MM.1S (cell line): ENCODE measurements around the gene PLBD2.

Experiments used
- DNase-seq: peaks from one replicate; pipeline ENCODE4 v3.0.0-alpha.2; 2015
- H2AFZ ChIP-seq: fragments of 300-600 bp; sonication (generic); 2 replicates; pipeline ENCODE4 v1.6.0; 2016; ENCODE audit warnings: antibody characterized with exemption, low read length
- H3F3A ChIP-seq: fragments of 300-600 bp; sonication (generic); 2 replicates; pipeline ENCODE4 v1.6.1; 2016; ENCODE audit warnings: mild to moderate bottlenecking, antibody characterized with exemption, low read length, moderate library complexity, mixed read lengths; ENCODE audit not compliant: insufficient read depth
- H3K27ac ChIP-seq: fragments of 300-600 bp; sonication (generic); 2 replicates; pipeline ENCODE4 v1.5.1; 2016; ENCODE audit warnings: mild to moderate bottlenecking, low read length
- H3K27me3 ChIP-seq: fragments of 300-600 bp; sonication (generic); replicated peaks from 2 replicates; pipeline ENCODE4 v1.6.0; 2016; ENCODE audit warnings: low read length; ENCODE audit not compliant: insufficient read depth
- H3K36me3 ChIP-seq: fragments of 300-600 bp; sonication (generic); replicated peaks from 2 replicates; pipeline ENCODE4 v1.6.1; 2016; ENCODE audit warnings: mild to moderate bottlenecking, low read length, mixed read lengths; ENCODE audit not compliant: insufficient read depth
- H3K4me1 ChIP-seq: fragments of 300-600 bp; sonication (generic); 2 replicates; pipeline ENCODE4 v1.6.1; 2016; ENCODE audit warnings: low read length, mixed read lengths
- H3K4me2 ChIP-seq: fragments of 300-600 bp; sonication (generic); 2 replicates; pipeline ENCODE4 v1.6.0; 2016; ENCODE audit warnings: low read depth, low read length
- H3K4me3 ChIP-seq: fragments of 300-600 bp; sonication (generic); 2 replicates; pipeline ENCODE4 v1.5.1; 2016; ENCODE audit warnings: low read length, mixed read lengths
- H3K79me2 ChIP-seq: fragments of 300-600 bp; sonication (generic); 2 replicates; pipeline ENCODE4 v1.6.1; 2016; ENCODE audit warnings: mixed run types, low read length, mixed read lengths
- H3K9ac ChIP-seq: fragments of 300-600 bp; sonication (generic); 2 replicates; pipeline ENCODE4 v1.6.1; 2016; ENCODE audit warnings: low read length, mixed read lengths
- H3K9me2 ChIP-seq: fragments of 300-600 bp; sonication (generic); replicated peaks from 2 replicates; pipeline ENCODE4 v1.6.1; 2016; ENCODE audit warnings: mild to moderate bottlenecking, low read length, mixed read lengths; ENCODE audit not compliant: insufficient read depth
- H3K9me3 ChIP-seq: fragments of 300-600 bp; sonication (generic); replicated peaks from 2 replicates; pipeline ENCODE4 v1.6.1; 2016; ENCODE audit warnings: mild to moderate bottlenecking, low read length, mixed read lengths; ENCODE audit not compliant: insufficient read depth
- H4K20me1 ChIP-seq: fragments of 300-600 bp; sonication (generic); 2 replicates; pipeline ENCODE4 v1.6.1; 2016; ENCODE audit warnings: mild to moderate bottlenecking, low read length, moderate library complexity, mixed read lengths; ENCODE audit not compliant: insufficient read depth
- EZH2 ChIP-seq: fragments of 300-600 bp; sonication (generic); optimal IDR thresholded peaks from 2 replicates; pipeline ENCODE3; 2017; ENCODE audit warnings: low read depth, mild to moderate bottlenecking, antibody characterized with exemption, low read length, mixed read lengths
- EZH2phosphoT487 ChIP-seq: fragments of 300-600 bp; sonication (generic); IDR thresholded peaks from 2 replicates; pipeline ENCODE4 v1.6.1; 2018; ENCODE audit warnings: antibody characterized with exemption, low read length
- TF ChIP-seq, protein P1 (sequence below): fragments of 300-600 bp; sonication (generic); IDR thresholded peaks from 2 replicates; pipeline ENCODE4 v1.5.1; 2016; ENCODE audit warnings: antibody characterized with exemption, low read length, mixed read lengths

The PLBD2 gene

GRCh38 chr12:113315358-113315757, 43.0 kb upstream of the PLBD2 start:
- H4K20me1 ChIP-seq, result no peaks in the 10 kb centered on the region
- no peaks in the 10 kb centered on the region for H3K27me3 ChIP-seq
- TF ChIP-seq EZH2phosphoT487, result no peak
- TF ChIP-seq, protein P1, sequence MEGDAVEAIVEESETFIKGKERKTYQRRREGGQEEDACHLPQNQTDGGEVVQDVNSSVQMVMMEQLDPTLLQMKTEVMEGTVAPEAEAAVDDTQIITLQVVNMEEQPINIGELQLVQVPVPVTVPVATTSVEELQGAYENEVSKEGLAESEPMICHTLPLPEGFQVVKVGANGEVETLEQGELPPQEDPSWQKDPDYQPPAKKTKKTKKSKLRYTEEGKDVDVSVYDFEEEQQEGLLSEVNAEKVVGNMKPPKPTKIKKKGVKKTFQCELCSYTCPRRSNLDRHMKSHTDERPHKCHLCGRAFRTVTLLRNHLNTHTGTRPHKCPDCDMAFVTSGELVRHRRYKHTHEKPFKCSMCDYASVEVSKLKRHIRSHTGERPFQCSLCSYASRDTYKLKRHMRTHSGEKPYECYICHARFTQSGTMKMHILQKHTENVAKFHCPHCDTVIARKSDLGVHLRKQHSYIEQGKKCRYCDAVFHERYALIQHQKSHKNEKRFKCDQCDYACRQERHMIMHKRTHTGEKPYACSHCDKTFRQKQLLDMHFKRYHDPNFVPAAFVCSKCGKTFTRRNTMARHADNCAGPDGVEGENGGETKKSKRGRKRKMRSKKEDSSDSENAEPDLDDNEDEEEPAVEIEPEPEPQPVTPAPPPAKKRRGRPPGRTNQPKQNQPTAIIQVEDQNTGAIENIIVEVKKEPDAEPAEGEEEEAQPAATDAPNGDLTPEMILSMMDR, result no peak
- DNase-seq, result no peak
- H3K36me3 ChIP-seq, result no peaks in the 10 kb centered on the region
- H3K9me2 ChIP-seq, result no peaks in the 10 kb centered on the region
- no peak overlapping the region for H3K9ac ChIP-seq
- no peaks in the 10 kb centered on the region for H3K9me3 ChIP-seq
- H3K4me3 ChIP-seq, result no peak overlapping the region
- no peak overlapping the region for H2AFZ ChIP-seq
- H3F3A ChIP-seq, result no peaks in the 10 kb centered on the region
- no peaks in the 10 kb centered on the region for H3K4me1 ChIP-seq
- no peaks in the 10 kb centered on the region for H3K79me2 ChIP-seq
- no peak overlapping the region for H3K27ac ChIP-seq
- no peak overlapping the region for H3K4me2 ChIP-seq

- Histone ChIP-seq H3K27ac (no peak overlapping the region), H3K36me3 (no peaks in the 10 kb centered on the region), H3K9ac (no peak overlapping the region), H3K79me2 (no peaks in the 10 kb centered on the region), H3K27me3 (no peaks in the 10 kb centered on the region), H4K20me1 (no peaks in the 10 kb centered on the region), H3K4me1 (no peaks in the 10 kb centered on the region), H3K9me3 (no peaks in the 10 kb centered on the region), H3K4me2 (no peak overlapping the region), H3F3A (no peaks in the 10 kb centered on the region), H2AFZ (no peak overlapping the region), H3K9me2 (no peaks in the 10 kb centered on the region), H3K4me3 (no peak overlapping the region)
- no peak for DNase-seq
- TF ChIP-seq EZH2 (no peak), EZH2phosphoT487 (no peak)
Observed at GRCh38 chr12:113316155-113316554, 42.2 kb upstream of the PLBD2 start.

DNA sequence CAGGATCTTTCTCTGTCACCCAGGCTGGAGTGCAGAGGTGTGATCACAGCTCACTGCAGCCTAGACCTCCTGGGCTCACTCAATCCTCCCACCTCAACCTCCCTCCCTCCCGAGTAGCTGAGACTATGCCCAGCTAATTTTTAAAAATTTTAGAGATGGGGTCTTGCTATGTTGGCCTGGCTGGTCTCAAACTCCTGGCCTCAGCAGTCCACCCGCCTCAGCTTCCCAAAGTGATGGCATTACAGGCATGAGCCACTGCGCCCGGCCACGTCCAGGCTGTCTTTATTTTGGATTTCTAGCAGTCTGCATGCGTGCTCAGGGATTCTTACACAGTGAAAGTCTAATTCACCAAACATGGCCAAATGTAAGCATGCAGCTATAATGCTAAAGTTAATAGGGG, 41.3 kb upstream of the PLBD2 start:
- Histone ChIP-seq H3K36me3 (no peaks in the 10 kb centered on the region), H3F3A (no peaks in the 10 kb centered on the region), H3K4me2 (no peak overlapping the region), H3K27me3 (no peaks in the 10 kb centered on the region), H3K4me1 (no peaks in the 10 kb centered on the region), H3K79me2 (no peaks in the 10 kb centered on the region), H3K9me2 (no peaks in the 10 kb centered on the region), H3K27ac (no peak overlapping the region), H3K4me3 (no peak overlapping the region), H4K20me1 (no peaks in the 10 kb centered on the region), H2AFZ (no peak overlapping the region), H3K9me3 (no peaks in the 10 kb centered on the region), H3K9ac (no peak overlapping the region)
- TF ChIP-seq EZH2phosphoT487, result no peak
- no peak for DNase-seq

- no peak for TF ChIP-seq EZH2
- no peak for TF ChIP-seq EZH2phosphoT487
- TF ChIP-seq, protein P1, result no peak
- DNase-seq, result no peak
- Histone ChIP-seq H4K20me1 (no peaks in the 10 kb centered on the region), H3F3A (no peaks in the 10 kb centered on the region), H3K27me3 (no peaks in the 10 kb centered on the region), H3K4me2 (no peak overlapping the region), H2AFZ (no peak overlapping the region), H3K9me3 (no peaks in the 10 kb centered on the region), H3K9me2 (no peaks in the 10 kb centered on the region), H3K9ac (no peak overlapping the region), H3K4me1 (no peaks in the 10 kb centered on the region), H3K36me3 (no peaks in the 10 kb centered on the region), H3K27ac (no peak overlapping the region), H3K79me2 (no peaks in the 10 kb centered on the region), H3K4me3 (no peak overlapping the region)
Observed at GRCh38 chr12:113318046-113318656, 40.2 kb upstream of the PLBD2 start.
